ENCODE measurements around the gene FMNL2.

The FMNL2 gene

GRCh38 chr2:152395103-152395502, 60.1 kb downstream of the FMNL2 start:
- no peak for TF ChIP-seq ISL1 (CRISPR knock-in tag; IDR thresholded peaks at IDR 0.05)
- TF ChIP-seq SNAI2 (CRISPR knock-in tag; IDR thresholded peaks at IDR 0.05), result no peak
- no peak for TF ChIP-seq BACH2 (CRISPR knock-in tag; IDR thresholded peaks at IDR 0.05; ENCODE audit: borderline replicate concordance)
- TF ChIP-seq ZNF565 (CRISPR knock-in tag; conservative IDR thresholded peaks at IDR 0.05; ENCODE audit: low read depth), result no peak
- ATAC-seq, result 0 out of 3 replicates have a peak, but pooled peaks have one; percentile 33

- TF ChIP-seq ZNF70 (CRISPR knock-in tag; IDR thresholded peaks at IDR 0.05), result no peak
- no peak for TF ChIP-seq OSR1 (CRISPR knock-in tag; IDR thresholded peaks at IDR 0.05)
- no peak for TF ChIP-seq GLIS3 (CRISPR knock-in tag; IDR thresholded peaks at IDR 0.05)
- TF ChIP-seq ZC3H10 (CRISPR knock-in tag; IDR thresholded peaks at IDR 0.05), result no peak
- TF ChIP-seq POU6F1 (CRISPR knock-in tag; IDR thresholded peaks at IDR 0.05; ENCODE audit: borderline replicate concordance, low read depth), result no peak
- no peak for TF ChIP-seq CREB5 (CRISPR knock-in tag; IDR thresholded peaks at IDR 0.05; ENCODE audit: low read depth)
- TF ChIP-seq ZNF565 (CRISPR knock-in tag; conservative IDR thresholded peaks at IDR 0.05; ENCODE audit: low read depth), result no peak
- TF ChIP-seq ESRRG (CRISPR knock-in tag; IDR thresholded peaks at IDR 0.05), result no peak
- no peak for TF ChIP-seq ARNTL (CRISPR knock-in tag; IDR thresholded peaks at IDR 0.05; ENCODE audit: borderline replicate concordance, low read depth)
- no peak for TF ChIP-seq CSDC2 (CRISPR knock-in tag; IDR thresholded peaks at IDR 0.05)
- no peak for TF ChIP-seq CSRNP3 (CRISPR knock-in tag; IDR thresholded peaks at IDR 0.05)
- no peak for TF ChIP-seq ZNF8 (CRISPR knock-in tag; IDR thresholded peaks at IDR 0.05)
- TF ChIP-seq BACH2 (CRISPR knock-in tag; IDR thresholded peaks at IDR 0.05; ENCODE audit: borderline replicate concordance), result no peak
- no peak for TF ChIP-seq TCF4 (CRISPR knock-in tag; IDR thresholded peaks at IDR 0.05; ENCODE audit: borderline replicate concordance)
- no peak for TF ChIP-seq ISL1 (CRISPR knock-in tag; IDR thresholded peaks at IDR 0.05)
- no peak for ATAC-seq
Observed at GRCh38 chr2:152395572-152395971, 60.6 kb downstream of the FMNL2 start.

GRCh38 chr2:152396051-152396511, 61.1 kb downstream of the FMNL2 start:
- TF ChIP-seq PPARA (CRISPR knock-in tag; IDR thresholded peaks at IDR 0.05; ENCODE audit: borderline replicate concordance) (no peak), ZFP3 (CRISPR knock-in tag; IDR thresholded peaks at IDR 0.05) (no peak), POU6F1 (CRISPR knock-in tag; IDR thresholded peaks at IDR 0.05; ENCODE audit: borderline replicate concordance, low read depth) (no peak), ZC3H10 (CRISPR knock-in tag; IDR thresholded peaks at IDR 0.05) (no peak), GLIS3 (CRISPR knock-in tag; IDR thresholded peaks at IDR 0.05) (no peak), OSR1 (CRISPR knock-in tag; IDR thresholded peaks at IDR 0.05) (no peak), TOX (CRISPR knock-in tag; IDR thresholded peaks at IDR 0.05; ENCODE audit: borderline replicate concordance) (no peak), RARB (CRISPR knock-in tag; IDR thresholded peaks at IDR 0.05) (no peak), ISL1 (CRISPR knock-in tag; IDR thresholded peaks at IDR 0.05) (no peak), ZNF8 (CRISPR knock-in tag; IDR thresholded peaks at IDR 0.05) (no peak), ZNF70 (CRISPR knock-in tag; IDR thresholded peaks at IDR 0.05) (no peak)
- ATAC-seq, result no peak

GRCh38 chr2:152396763-152397162, 61.8 kb downstream of the FMNL2 start:
- ATAC-seq, result no peak
- TF ChIP-seq CSDC2 (CRISPR knock-in tag; IDR thresholded peaks at IDR 0.05), result no peak
- no peak for TF ChIP-seq SNAI2 (CRISPR knock-in tag; IDR thresholded peaks at IDR 0.05)
- no peak for TF ChIP-seq PATZ1 (CRISPR knock-in tag; IDR thresholded peaks at IDR 0.05; ENCODE audit: borderline replicate concordance)
- TF ChIP-seq CREB5 (CRISPR knock-in tag; IDR thresholded peaks at IDR 0.05; ENCODE audit: low read depth), result no peak
- TF ChIP-seq ZFP3 (CRISPR knock-in tag; IDR thresholded peaks at IDR 0.05), result no peak
- no peak for TF ChIP-seq OSR1 (CRISPR knock-in tag; IDR thresholded peaks at IDR 0.05)
- no peak for TF ChIP-seq ZNF70 (CRISPR knock-in tag; IDR thresholded peaks at IDR 0.05)
- TF ChIP-seq BACH2 (CRISPR knock-in tag; IDR thresholded peaks at IDR 0.05; ENCODE audit: borderline replicate concordance), result no peak
- TF ChIP-seq PPARA (CRISPR knock-in tag; IDR thresholded peaks at IDR 0.05; ENCODE audit: borderline replicate concordance), result no peak
- TF ChIP-seq CSRNP3 (CRISPR knock-in tag; IDR thresholded peaks at IDR 0.05), result no peak
- TF ChIP-seq TOX (CRISPR knock-in tag; IDR thresholded peaks at IDR 0.05; ENCODE audit: borderline replicate concordance), result no peak
- TF ChIP-seq POU6F1 (CRISPR knock-in tag; IDR thresholded peaks at IDR 0.05; ENCODE audit: borderline replicate concordance, low read depth), result no peak
- no peak for TF ChIP-seq ZC3H10 (CRISPR knock-in tag; IDR thresholded peaks at IDR 0.05)
